IPS-11a (cell line): ENCODE results near the gene SLC25A31.

Source experiments
- H3K4me3 ChIP-seq: one replicate; pipeline ENCODE4 v1.5.1; 2013; ENCODE audit warnings: low read depth, low read length, control low read depth

SLC25A31 gene

DNA sequence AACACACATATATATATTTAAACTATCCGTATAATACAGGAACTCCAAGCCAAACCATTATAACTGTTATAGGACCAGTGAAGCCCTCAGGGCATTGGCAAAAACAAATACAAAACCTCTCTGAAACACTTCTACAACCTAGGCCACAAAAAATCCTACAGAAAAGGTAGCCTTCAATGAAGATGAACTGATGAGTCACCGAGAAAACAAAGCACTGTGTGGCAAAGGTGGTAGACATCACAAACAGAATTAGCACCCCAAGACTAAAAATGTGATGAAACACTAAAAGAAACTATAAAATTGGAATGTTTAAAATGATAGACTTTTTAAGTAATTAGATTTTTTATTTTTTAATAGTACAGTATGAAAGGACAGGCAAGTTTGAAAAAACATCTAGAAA, 46.4 kb downstream of the SLC25A31 start:
- no peak overlapping the region for H3K4me3 ChIP-seq

- no peak overlapping the region for H3K4me3 ChIP-seq
Observed at GRCh38 chr4:127777487-127777886, 47.3 kb downstream of the SLC25A31 start.

DNA sequence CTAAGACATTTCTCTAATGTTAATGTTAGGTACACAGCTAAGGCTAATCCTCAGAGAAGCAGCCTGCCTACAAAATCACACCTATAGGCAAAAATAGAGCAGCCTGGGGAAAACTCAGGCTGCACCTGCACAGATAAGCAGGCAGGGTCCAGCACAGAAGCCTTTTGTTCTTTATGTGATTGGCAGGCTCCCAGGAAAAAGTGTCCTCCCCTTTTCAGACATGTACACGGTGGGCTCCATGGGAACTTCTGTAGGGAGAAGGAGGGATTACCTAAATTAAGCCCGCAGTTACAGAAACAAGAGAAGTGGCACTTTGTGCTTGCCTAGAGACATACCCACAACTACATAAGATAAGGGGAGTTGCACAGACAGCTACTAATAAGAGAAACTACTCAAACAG, 47.9 kb downstream of the SLC25A31 start:
- no peak overlapping the region for H3K4me3 ChIP-seq

DNA sequence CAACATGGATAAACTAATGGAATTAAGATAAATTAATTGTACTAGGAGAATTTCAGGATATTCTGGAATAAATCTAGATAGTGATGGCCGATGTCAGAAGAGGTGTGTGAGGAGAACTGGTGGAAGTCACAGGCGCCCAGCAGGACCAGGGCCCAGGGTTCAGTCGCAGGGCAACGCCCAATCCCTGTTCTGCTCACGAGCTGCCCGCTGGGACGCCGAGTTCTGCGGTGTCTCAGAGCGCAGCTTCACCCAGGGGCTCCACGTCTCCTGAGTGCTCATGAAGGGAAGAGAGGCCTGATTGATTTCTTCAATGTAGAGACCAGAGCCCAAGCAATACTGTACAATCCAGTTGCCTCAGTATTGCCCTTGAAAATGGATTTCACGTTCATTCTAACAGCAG, 50.4 kb downstream of the SLC25A31 start:
- no peak overlapping the region for H3K4me3 ChIP-seq

- peak overlapping the region; percentile 46 for H3K4me3 ChIP-seq
Observed at GRCh38 chr4:127781300-127782024, 51.3 kb downstream of the SLC25A31 start.

DNA sequence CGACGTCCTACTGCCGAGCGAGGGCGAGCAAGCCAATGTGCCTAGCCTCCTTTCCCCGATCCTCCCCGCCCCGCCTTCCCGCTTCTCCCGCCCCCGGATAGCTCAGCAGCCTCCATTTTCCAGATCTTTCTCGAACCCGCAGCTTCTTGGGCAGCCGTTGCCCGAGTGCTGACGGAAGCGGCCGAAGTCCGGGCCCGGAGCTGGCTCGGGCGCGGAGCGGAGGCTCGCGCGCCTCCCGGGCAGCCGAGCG, 51.8 kb downstream of the SLC25A31 start:
- H3K4me3 ChIP-seq, result peak overlapping the region; percentile 81

GRCh38 chr4:127782275-127783025, 52.2 kb downstream of the SLC25A31 start, which contains the start of gene HSPA4L:
TSS of gene HSPA4L (plus strand) at chr4:127782322. CDS start at chr4:127782551, 229 bp downstream.
- peak within 1 kb of the TSS; percentile 81 for H3K4me3 ChIP-seq

GRCh38 chr4:127783026-127783769, 53.0 kb downstream of the SLC25A31 start:
- peak overlapping the region; percentile 81 for H3K4me3 ChIP-seq

DNA sequence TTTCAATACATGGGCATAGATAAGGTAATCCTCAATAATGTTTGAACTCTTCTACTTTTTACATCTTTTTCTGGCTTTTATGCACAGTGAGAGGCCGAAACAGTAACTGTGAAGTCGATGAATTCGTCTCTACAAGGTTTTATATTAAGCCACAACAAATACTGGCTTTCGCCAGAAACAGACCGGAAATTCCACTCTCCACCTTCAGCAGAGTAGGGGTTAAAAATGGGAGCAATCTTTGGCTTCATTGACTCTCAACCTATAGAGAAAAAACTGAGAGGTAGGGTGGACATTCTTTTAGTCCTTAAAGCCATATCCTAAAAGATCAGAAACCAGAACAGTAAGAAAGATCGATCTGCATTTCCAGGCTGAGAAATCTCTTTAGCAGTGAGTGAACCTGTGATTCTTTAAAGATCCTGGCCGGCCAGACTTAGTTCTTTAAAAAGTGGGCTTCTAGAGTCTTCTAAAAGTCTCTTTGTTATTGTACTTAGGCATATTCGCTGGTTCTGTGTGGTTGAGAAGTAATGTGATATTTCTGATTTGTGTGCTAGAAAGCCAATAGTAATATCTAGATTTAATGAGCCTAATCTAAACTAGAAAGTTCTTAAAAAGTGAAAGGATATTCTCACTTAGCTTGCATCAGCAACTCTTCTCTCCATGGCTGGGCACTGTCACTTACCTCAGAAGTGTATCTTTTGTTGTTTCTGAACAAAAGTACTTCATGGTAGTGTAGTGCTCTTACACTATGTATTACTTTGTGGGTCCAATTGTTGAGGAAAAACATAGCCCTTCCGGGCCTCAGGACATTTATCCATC, 54.0 kb downstream of the SLC25A31 start:
- no peak overlapping the region for H3K4me3 ChIP-seq

DNA sequence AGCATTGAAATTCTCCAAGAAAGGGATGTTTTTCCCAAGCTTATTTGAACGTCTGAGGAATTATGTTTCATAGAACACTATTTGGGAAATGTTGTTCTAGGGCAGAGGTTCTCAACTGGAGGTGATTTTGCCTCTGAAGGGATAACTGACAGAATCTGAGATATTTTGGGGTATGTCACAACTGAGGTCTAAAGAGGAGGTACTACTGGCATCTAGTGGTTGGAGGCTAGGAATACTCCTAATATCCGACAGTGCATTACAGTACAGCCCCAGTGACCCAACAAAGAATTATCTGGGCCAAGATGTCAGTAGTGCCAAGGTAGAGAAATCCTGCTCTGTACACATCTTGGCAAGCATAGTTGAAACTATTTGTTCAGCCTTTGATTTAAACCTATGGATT, 58.3 kb downstream of the SLC25A31 start:
- H3K4me3 ChIP-seq, result no peak overlapping the region

- H3K4me3 ChIP-seq, result no peak overlapping the region
Observed at GRCh38 chr4:127791391-127791790, 61.2 kb downstream of the SLC25A31 start.

GRCh38 chr4:127793528-127793927, 63.3 kb downstream of the SLC25A31 start:
- H3K4me3 ChIP-seq, result no peak overlapping the region

GRCh38 chr4:127799711-127800110, 69.5 kb downstream of the SLC25A31 start:
- no peak overlapping the region for H3K4me3 ChIP-seq

DNA sequence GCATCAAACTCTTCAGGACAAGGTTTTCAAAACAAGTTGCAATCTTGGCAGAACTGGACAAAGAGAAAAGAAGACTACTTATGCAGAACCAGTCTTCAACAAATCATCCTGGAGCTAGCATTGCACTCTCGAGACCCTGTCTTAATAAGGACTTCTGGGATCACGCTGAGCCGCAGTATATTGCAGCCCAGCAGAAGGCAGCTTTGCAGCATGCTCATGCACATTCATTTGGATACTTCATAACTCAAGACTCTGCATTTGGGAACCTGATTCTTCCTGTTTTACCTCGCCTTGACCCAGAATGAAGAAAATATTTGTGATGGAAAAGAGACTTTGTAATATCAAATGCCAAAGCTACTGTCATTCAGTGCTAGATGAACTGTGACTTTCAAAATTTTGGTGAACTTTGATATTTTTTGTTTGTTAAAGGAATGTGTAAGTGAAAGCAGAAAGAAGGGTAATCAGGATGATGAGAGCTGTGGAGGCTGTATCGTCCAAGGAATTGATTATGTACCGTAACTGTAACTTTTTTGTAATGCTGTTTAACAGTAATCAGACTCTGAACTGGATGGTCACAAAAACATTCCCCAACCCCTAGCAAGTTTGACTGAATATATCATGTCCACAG, 79.1 kb downstream of the SLC25A31 start:
- no peak overlapping the region for H3K4me3 ChIP-seq

DNA sequence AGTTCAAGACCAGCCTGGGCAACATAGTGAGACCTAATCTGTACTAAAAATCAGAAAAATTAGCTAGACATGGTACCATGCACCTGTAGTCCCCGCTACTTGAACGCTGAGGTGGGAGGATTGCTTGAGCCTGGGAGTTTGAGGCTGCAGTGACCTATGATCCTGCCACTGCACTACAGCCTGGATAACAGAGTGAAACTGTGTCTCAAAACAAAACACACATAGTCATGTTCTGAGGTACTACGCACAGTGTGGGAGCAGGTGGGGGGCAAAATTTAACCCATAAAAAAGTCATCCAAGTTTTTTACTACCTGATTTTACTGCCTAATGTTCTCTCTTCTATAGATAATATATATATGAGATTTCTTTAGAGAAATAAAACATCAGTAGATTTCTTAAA, 80.4 kb downstream of the SLC25A31 start:
- H3K4me3 ChIP-seq, result no peak overlapping the region

- no peak overlapping the region for H3K4me3 ChIP-seq
Observed at GRCh38 chr4:127822430-127822829, 92.2 kb downstream of the SLC25A31 start.
